ENCODE results near the gene MYCBP.

DNA sequence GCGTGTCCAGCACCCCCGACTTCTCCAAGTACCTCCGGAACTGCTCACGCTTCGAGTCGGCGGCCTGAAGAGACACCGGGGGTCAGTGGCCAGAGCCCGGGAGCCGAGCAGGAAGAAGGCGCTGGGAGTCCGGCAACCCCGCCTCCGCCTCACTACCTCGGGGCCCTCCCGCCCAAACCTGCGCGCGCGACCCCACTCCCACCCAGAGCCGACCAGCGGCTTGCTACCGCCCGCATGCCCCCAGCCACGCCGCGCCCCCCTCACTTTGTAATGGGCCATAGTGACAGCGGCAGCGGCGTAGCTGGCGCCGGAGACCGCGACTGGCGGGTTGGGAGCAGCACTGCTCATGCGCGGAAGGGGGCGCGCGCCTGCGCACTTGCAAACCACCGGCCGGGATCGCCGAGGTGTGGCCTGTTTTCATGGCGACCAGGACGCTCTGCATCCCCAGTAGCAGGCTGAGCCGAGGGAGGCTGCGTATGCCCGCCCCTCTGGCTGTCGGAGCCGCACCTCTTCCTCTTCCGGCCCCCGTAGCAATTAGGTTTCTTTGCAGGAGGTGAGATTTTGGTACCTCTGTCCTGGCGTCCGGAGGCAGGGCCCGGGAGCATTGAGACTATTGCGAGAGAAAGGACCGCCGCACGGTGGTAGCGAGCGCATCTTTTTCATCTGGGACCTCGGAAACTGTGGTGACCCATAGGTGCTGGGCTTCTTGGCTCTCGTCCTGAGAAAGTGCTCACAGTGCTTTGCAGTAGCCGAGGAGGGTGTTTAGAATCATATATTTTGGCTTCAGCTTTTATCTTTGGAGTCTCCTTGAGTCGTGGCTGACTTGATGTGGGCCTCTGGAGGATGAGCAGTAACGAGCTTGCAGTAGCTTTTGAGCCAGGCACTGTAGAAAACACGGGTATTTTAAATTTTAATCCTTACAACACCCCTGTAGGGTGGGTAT lies at the start of gene MYCBP:
- no peak for TF ChIP-seq CTCF (IDR thresholded peaks at IDR 0.05; ENCODE audit: insufficient read depth, low read depth, low read length)
- no peak for TF ChIP-seq EZH2 (IDR thresholded peaks at IDR 0.05; ENCODE audit: insufficient read depth, low read length)

Data from astrocyte (in vitro differentiated cells and primary cell).